ENCODE results near the gene LINC01488. TPM values are rescaled to one million over a fixed set of nuclear protein-coding genes. Genes with fewer than 3 reads are reported as not detected.

LINC01488 gene
- total RNA-seq, 2 donors from 2014 or later: not detected

GRCh38 chr11:69539416-69540117 is 58.1 kb downstream of the LINC01488 start:
- Histone ChIP-seq H3K27ac (peak overlapping the region; percentile 72 to 81), H3K9me3 (no peaks in the 10 kb centered on the region), H3K4me3 (peak overlapping the region; percentile 47), H3K36me3 (no peaks in the 10 kb centered on the region), H3K27me3 (replicated peaks; ENCODE audit: insufficient read depth) (no peaks in the 10 kb centered on the region), H3K4me1 (ENCODE audit: control insufficient read depth in 1 of 2, low read depth in 2 of 2) (peaks cover 25 to 34% of the 10 kb centered on the region in 2 donors)
- DNase-seq (ENCODE audit: low spot score) (no peak), ATAC-seq (ENCODE audit: insufficient number of reproducible peaks, low FRiP score, low read depth) (peak; percentile 39)
- TF ChIP-seq CTCF (IDR thresholded peaks at IDR 0.05): no peak

- no peaks in the 10 kb centered on the region for H3K27me3 ChIP-seq (replicated peaks; ENCODE audit: insufficient read depth)
- H3K4me1 ChIP-seq (ENCODE audit: control insufficient read depth in 1 of 2, low read depth in 2 of 2): peaks cover 25 to 34% of the 10 kb centered on the region in 2 donors
- peak overlapping the region; percentile 72 to 81 for H3K27ac ChIP-seq
- H3K4me3 ChIP-seq: peak overlapping the region; percentile 47
- DNase-seq (ENCODE audit: low spot score) (peak; percentile 36), ATAC-seq (ENCODE audit: insufficient number of reproducible peaks, low FRiP score, low read depth) (peak; percentile 59)
- H3K9me3 ChIP-seq: no peaks in the 10 kb centered on the region
- peak; percentile 61 for TF ChIP-seq CTCF (IDR thresholded peaks at IDR 0.05)
- no peaks in the 10 kb centered on the region for H3K36me3 ChIP-seq
Observed at GRCh38 chr11:69540118-69541000, 58.9 kb downstream of the LINC01488 start.

- no peak for DNase-seq (ENCODE audit: low spot score)
- H3K27ac ChIP-seq: peak overlapping the region; percentile 72 to 81
Observed at GRCh38 chr11:69541001-69541285, 59.5 kb downstream of the LINC01488 start.

GRCh38 chr11:69541501-69542313 is 60.2 kb downstream of the LINC01488 start:
- Histone ChIP-seq H3K27ac (peak overlapping the region; percentile 72 to 81), H3K4me1 (ENCODE audit: control insufficient read depth in 1 of 2, low read depth in 2 of 2) (peaks cover 25 to 34% of the 10 kb centered on the region in 2 donors), H3K4me3 (no peak overlapping the region), H3K36me3 (no peaks in the 10 kb centered on the region), H3K9me3 (no peaks in the 10 kb centered on the region), H3K27me3 (replicated peaks; ENCODE audit: insufficient read depth) (no peaks in the 10 kb centered on the region)
- TF ChIP-seq CTCF (IDR thresholded peaks at IDR 0.05): no peak
- no peak for ATAC-seq (ENCODE audit: insufficient number of reproducible peaks, low FRiP score, low read depth)
- no peak for DNase-seq (ENCODE audit: low spot score)

More at GRCh38 chr11:69541001-69541285, 59.5 kb downstream of the LINC01488 start:
- Histone ChIP-seq H3K36me3 (no peaks in the 10 kb centered on the region), H3K4me1 (ENCODE audit: control insufficient read depth in 1 of 2, low read depth in 2 of 2) (peaks cover 25 to 34% of the 10 kb centered on the region in 2 donors), H3K9me3 (no peaks in the 10 kb centered on the region), H3K4me3 (no peak overlapping the region), H3K27me3 (replicated peaks; ENCODE audit: insufficient read depth) (no peaks in the 10 kb centered on the region)
- peak; percentile 48 for ATAC-seq (ENCODE audit: insufficient number of reproducible peaks, low FRiP score, low read depth)
- TF ChIP-seq CTCF (IDR thresholded peaks at IDR 0.05): no peak
